SKM-1 (cell line): Measurements from ENCODE around the gene IL21R.
"Not testable (repeated sequence)": the region's sequence is repeated elsewhere in the genome, so short reads cannot be mapped to it uniquely, and the experiment has no call there.

Source experiments
- DNase-seq: peaks from one replicate; lab custom pipeline; 2025; ENCODE audit not compliant: unreplicated experiment; lab: John Stamatoyannopoulos, UW

IL21R gene

DNA sequence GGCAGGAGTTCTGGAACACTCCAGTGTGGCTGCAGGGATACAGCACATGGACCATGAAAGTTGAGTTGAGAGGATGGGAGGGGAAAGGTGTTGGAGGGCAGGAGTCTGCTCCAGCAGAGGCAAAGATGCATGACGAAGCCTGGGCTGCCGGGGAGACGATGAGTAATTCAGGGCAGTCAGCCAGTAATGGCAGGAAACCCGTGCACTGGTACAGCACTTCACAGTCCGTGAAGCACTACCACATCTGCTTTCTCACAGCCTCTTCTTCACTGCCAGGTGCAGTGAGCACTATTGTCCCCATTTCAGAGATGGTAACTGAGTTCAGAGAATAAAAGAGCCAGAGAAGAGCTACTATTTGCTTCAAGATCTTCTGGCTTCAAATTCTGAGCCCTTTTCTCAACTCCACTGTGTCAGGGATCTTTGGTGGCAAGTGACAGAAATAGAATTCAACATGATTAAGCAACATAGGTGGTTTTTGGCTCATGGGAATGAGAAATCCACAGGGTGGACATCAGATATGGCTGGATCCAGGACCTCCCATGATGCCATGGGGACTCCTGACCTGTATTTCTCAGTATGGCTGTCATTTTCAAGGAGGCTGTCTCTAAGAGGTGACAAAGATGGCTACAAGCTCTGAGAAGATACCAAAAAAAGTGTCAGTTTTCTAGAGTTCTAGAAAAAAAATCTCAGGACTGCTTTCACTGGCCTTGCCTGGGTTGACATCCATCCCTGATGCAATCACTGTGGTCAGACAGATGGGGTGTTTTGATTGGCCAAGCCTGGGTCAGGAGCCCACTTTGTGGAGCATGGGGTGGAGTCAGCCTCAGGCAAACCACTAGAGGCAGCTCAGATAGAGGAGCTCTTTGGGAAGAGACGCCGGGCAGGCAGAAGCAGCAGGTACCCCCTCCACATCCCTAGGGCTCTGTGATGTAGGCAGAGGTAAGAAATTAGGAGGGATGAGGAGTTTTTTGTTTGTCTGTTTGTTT is 24.7 kb downstream of the IL21R start:
- no peak for DNase-seq

DNA sequence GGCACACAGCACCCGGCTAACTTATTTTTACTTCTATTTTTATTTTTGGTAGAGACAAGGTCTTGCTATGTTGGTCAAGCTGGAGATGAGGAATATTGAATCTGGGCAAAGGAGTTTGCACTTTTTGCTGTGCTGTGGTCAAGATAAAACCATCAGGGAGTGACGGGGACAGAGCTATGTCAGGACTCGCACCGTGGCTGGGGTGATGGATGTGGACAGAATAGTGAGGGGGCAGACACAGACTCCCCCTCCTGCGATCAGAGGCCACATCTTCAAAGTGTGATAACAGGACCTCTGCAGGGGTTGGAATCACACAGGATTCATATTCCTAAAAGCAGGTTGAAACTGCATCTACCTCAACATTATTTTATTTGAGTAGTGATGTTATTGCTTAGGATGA is 25.6 kb downstream of the IL21R start:
- no peak for DNase-seq

- DNase-seq: no peak
Observed at GRCh38 chr16:27428026-27428785, 26.2 kb downstream of the IL21R start.

GRCh38 chr16:27429330-27429871 is 27.4 kb downstream of the IL21R start:
- DNase-seq: no peak

DNA sequence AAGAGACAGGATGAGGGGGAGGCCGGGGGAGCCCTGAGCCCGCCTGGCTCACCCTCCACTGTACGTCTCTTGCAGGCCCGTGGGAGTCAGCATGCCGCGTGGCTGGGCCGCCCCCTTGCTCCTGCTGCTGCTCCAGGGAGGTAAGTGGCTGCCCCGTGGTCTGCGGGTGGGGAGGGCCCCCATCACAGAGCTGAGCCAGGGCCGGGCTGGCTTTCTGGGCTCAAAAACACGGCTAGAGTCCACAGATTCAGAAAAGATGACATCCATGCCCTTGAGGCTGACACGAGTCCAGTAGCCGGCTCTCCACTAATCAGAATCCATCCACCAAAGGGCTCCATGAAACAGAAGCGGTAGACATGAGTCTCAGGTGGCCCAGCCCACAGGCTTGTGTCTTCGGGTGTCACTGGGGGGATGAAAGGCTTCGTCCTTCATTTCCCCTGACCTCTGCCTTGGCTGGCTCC is 28.0 kb downstream of the IL21R start:
- DNase-seq: no peak

DNA sequence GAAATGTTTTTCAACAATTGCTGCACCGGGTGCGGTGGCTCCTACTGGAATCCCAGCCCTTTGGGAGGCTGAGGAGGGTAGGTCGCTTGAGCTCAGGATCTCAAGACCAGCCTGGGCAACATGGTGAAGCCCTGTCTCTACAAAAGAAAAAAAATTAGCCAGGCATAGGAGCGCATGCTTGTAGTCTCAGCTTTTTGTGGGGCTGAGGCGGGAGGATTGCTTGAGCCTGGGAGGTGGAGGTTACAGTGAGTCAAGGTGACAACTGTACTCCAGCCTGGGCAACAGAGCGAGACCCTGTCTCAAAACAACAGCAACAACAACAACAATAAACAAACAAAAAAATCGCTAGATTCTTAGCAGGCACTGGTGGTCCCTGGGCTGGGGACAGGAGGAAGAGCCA is 28.5 kb downstream of the IL21R start:
- no peak for DNase-seq

DNA sequence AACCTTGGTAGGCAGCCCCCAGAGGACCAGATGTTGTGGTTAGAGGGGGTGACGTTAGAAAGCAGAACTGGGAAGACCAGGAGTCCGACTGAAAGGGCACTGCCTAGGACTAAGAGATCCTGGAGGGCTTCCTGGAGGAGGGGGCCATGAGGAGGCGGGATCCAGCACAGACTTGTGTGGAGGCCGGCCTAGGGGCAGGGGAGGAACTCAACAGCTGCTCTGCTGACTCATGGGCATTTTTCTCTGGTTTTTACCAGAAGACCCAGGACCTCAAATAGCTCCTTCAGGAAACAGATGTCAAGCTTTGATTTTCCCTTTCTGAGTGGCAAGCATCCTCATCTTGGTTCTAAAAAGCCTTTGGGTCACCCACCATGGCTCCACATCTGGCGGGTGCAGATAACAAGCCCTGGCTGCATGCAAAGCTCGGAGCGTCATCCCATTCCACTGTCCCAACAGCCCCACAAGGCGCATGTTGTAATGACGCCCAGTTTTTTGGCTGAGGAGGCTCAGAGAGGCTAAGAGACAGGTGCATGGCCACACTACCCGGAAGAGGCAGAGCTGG is 29.0 kb downstream of the IL21R start:
- no peak for DNase-seq

DNA sequence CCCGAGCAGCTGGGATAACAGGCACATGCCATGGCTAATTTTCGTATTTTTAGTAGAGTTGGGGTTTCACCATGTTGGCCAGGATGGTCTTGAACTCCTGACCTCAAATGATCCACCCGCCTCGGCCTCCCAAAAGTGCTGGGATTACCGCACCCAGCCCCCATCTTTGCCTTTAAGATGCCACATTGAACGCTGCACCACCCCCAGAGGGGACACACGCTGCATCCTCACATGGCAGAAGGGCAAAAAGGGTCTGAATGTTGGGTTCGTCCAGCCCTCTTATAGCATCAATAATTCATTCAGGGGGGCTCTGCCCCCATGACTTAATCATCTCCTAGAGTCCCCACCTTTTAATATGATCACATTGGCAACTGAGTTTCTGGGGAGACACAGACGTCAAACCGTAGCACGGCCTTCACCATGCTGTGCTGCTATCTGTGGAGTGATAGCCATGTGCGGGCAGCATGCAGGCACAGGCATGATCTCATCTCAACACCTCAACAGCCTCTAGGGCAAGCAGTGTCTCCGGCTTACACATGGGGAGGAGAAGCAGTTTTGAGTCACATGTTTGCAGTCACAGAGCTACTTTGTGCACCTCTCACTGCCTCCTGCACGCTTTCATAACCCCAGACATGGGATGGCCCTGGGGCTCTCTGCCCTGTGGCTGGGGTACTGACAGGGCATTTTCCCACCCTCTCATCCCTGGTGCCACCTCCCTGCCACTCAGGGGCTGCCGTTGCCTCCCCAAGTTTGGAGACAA is 30.0 kb downstream of the IL21R start:
- DNase-seq: no peak

DNA sequence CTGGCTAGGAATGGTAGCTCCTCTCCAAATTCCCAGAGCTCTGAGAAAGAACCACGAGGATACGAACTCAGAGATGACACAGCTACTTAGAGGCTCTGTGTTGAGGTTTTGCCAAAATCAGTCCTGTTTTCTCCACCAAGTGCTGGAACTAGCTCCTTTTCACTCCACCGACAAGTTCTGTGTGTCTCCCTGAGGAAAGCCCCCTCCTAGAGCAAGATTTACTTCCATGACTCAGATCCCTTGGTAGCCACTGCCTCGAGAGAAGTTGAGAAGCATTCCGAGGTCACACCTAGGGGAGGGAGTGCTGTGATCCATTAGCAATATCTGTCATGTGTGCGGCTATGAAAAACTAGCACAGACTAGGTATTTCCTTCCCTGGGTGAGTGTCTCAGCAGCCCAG is 30.6 kb downstream of the IL21R start:
- DNase-seq: no peak

DNA sequence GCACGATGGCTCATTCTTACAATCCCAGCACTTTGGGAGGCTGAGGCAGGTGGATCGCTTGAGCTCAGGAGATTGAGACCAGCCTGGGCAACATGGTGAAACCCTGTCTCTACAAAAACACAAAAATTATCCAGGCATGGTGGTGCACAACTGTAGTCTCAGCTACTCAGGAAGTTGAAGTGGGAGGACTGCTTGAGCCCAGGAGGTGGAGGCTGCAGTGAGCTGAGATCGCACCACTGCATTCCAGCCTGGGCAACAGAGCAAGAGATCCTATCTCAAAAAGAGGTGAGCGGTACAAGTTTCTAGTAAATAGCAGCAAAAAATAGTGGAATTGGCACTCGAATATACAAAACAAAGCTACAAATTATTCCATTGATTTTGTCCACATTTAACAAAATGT is 31.2 kb downstream of the IL21R start:
- DNase-seq: not testable (repeated sequence)

DNA sequence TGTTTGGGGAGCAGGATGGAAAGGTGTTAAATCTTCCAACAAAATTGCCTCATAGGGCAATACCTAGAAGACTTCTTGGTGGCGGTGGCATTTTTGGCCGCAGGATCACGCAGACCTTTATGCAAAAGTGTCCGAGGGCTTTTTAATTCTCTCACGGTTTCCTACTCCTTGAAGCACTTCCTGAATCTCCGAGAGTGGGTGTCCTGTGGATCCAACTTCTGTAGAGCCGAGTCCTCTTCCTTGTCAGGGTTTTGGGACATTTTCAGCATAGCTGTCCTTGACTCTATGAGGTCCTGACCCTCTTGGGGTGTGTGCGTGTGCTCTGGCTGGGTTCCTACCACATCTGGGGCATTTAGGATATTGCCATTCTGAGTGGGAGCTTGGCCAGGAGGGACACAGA is 31.7 kb downstream of the IL21R start:
- no peak for DNase-seq

GRCh38 chr16:27434141-27435051 is 32.4 kb downstream of the IL21R start:
- no peak for DNase-seq

DNA sequence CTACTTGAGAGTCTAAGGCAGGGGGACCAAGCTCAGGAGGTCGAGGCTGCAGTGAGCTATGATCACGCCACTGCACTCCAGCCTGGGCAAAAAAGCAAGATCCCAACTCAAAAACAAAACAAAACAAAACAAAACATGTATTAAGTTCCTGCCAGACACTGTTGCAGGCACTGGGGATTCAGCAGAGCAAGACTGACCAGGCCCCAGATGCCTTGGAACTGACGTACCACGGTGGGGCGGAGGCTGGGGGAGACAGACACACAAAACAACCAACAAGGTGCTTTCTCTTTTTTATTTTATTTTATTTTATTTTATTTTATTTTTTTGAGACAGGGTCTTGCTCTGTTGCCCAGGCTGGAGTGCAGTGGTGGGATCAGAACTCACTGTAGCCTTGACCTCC is 33.2 kb downstream of the IL21R start:
- not testable (repeated sequence) for DNase-seq

GRCh38 chr16:27436065-27436464 is 34.1 kb downstream of the IL21R start:
- no peak for DNase-seq

DNA sequence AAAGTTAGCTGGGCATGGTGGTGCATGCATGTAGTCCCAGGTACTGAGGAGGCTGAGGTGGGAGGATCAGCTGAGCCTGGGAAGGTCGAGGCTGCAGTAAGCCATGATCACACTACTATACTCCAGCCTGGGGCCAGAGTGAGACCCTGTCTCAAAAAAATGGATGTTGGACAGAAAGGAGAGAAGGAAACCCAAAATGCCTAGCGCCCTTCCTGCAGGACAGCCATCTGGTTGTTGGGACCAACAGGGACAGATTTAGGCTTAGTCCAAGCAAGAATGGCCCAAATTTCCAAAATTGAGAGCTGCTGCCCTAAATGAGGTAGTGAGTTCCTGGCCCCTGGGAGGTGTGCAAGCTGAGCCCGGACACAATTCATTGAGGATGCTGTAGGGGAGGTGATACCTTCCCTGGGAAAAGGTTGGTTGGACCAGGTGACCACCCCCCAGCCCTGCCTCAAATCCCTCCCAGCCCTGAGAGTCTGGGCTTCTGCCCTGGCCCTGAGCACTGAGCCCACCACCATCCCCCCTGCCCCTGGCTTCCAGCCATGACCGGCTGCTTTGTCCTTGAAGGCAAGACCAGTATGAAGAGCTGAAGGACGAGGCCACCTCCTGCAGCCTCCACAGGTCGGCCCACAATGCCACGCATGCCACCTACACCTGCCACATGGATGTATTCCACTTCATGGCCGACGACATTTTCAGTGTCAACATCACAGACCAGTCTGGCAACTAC is 35.1 kb downstream of the IL21R start:
- DNase-seq: no peak

DNA sequence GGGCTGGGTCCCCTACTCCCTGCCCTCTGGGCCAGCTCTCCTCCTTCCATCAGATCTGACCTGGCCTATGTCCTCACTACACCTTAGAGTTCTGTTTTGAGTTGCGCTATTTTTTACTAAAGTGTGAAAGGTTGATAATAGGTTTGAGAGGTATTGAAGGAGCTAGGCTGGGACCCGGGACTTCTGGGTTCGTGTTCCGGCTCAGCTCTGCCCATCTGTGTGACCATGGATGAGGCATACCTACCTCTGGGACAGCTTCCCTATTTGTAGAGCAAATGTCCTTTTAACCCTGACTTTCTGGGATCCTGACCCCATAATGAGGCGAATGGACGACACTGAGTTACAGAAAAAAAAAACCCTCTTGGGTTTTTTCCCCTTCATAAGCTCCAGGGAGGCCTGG is 36.0 kb downstream of the IL21R start:
- no peak for DNase-seq

DNA sequence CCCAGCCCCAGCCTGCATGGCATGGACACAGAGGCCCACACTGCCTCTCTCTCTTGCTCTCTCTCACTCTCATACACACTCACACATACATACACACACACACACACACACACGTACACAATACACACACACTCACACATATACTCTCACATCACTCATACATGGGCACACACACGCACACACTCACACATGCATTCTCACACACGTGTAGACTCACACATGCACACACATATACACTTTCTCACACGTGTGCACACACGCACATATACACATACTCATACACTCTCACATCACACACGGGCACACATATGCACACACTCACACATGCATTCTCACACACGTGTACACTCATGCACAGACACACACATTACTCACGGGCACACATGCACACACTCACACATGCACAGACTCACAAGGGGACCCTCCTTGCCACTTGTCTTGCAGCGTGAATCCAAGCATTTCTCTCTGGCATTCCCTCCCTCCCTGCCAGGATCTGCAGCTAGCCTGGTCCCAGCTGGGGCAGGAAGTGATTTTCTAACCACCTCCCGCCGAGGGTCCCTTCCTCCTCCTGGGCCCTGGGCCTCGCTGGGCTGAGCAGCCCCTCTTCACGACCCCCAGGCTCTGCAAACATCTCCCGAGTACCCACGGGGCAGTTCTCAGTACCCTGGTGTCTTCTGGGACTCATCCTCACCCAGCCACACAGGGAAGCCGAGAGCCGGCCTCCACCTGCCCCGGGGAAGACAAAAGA is 37.5 kb downstream of the IL21R start:
- DNase-seq: no peak

GRCh38 chr16:27441276-27441675 is 39.3 kb downstream of the IL21R start:
- DNase-seq: no peak
